ENCODE data around the gene PML.
"Not testable (repeated sequence)": the region's sequence is repeated elsewhere in the genome, so short reads cannot be mapped to it uniquely, and the experiment has no call there.

The PML gene

DNA sequence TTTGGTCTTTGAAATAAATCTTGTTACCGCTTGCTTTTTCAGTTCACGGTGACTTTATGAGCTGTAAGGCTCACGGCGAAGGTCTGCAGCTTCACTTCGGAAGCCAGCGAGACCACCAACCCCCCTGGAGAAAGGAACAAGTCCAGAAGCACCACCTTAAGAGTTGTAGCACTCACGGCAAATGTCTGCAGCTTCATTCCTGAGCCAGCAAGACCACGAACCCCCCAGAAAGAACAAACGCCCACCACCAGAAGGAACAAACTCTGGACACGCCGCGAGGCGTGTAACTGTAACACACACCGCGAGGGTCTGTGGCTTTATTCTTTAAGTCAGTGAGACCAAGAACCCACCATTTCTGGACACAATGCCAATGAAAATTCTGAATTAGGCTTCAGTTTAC, 59.0 kb downstream of the PML start:
- DNase-seq (ENCODE audit: extremely low read depth, low read depth), result no peak

DNA sequence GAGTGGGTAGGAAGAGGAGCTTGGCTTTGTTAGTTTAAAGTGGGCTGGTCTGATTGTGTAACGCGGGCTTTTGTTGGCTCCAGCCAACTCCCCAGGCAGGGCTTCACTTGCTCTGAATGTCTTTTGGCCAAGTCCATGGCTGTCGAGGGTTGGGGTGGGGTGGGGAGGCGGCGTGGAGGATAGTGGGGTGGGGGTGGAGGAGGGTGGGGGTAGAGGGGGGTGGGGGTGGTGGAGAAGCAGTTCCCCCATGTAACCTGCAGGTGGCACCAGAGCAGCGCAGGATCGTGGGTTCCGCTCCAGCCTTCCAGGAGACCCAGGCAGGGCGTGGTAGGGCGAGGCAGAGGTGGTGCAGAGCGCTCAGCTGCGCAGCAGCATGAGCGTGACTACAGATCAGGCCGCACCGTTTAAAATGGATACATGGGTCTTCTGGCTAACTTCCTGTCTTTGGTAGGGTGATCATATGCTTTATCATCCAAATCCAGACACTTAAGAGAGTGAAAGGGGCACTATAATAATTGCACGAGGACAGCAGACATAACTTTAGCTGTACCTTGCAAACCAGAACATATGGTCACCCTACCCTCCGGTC, 59.5 kb downstream of the PML start:
- DNase-seq (ENCODE audit: extremely low read depth, low read depth), result no peak
- no peak overlapping the region for H3K4me3 ChIP-seq (replicated peaks; ENCODE audit: low read depth, low read length)
- TF ChIP-seq, protein P1, sequence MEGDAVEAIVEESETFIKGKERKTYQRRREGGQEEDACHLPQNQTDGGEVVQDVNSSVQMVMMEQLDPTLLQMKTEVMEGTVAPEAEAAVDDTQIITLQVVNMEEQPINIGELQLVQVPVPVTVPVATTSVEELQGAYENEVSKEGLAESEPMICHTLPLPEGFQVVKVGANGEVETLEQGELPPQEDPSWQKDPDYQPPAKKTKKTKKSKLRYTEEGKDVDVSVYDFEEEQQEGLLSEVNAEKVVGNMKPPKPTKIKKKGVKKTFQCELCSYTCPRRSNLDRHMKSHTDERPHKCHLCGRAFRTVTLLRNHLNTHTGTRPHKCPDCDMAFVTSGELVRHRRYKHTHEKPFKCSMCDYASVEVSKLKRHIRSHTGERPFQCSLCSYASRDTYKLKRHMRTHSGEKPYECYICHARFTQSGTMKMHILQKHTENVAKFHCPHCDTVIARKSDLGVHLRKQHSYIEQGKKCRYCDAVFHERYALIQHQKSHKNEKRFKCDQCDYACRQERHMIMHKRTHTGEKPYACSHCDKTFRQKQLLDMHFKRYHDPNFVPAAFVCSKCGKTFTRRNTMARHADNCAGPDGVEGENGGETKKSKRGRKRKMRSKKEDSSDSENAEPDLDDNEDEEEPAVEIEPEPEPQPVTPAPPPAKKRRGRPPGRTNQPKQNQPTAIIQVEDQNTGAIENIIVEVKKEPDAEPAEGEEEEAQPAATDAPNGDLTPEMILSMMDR (IDR thresholded peaks at IDR 0.05; ENCODE audit: low read depth, low read length, missing control alignments), result peak; percentile 60

More for the DNA sequence above, 59.0 kb downstream of the PML start:
- TF ChIP-seq, protein P1 (IDR thresholded peaks at IDR 0.05; ENCODE audit: low read depth, low read length, missing control alignments), result no peak
- H3K4me3 ChIP-seq (replicated peaks; ENCODE audit: low read depth, low read length), result no peak overlapping the region

DNA sequence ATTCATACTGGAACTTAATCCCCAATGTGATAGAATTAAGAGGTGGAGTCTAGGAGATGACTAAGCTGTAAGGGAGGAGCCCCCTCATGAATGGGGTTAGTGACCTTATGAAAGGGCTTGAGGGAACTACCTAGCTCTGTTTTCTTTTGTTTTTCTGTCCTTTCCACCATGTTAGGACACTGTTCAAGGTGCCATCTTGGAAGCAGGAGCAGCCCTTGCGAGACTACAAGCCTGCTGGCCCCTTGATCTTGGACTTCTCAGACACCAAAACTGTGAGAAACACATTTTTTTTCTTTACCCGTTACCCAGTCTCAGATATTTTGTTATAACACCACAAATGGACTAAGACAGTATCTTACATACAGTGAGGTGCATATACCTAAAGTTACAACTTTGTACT, 61.3 kb downstream of the PML start:
- no peak for DNase-seq (ENCODE audit: extremely low read depth, low read depth)
- TF ChIP-seq, protein P1 (IDR thresholded peaks at IDR 0.05; ENCODE audit: low read depth, low read length, missing control alignments), result no peak
- no peak overlapping the region for H3K4me3 ChIP-seq (replicated peaks; ENCODE audit: low read depth, low read length)

DNA sequence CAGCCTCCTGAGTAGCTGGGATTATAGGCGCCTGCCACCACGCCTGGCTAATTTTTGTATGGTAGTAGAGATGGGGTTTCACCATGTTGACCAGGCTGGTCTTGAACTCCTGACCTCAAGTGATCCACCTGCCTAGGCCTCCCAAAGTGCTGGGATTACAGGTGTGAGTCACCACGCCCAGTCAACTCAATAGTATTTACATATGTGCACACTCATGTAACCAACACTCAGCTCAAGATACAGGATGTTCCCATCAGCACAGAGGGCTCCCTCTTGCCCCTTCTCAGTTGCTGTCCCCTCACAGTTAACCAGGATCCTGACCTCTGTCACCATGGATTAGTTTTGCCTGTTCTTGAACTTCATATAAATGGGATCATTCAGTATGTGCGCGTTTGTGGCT, 61.8 kb downstream of the PML start:
- not testable (repeated sequence) for DNase-seq (ENCODE audit: extremely low read depth, low read depth); H3K4me3 ChIP-seq (replicated peaks; ENCODE audit: low read depth, low read length)

DNA sequence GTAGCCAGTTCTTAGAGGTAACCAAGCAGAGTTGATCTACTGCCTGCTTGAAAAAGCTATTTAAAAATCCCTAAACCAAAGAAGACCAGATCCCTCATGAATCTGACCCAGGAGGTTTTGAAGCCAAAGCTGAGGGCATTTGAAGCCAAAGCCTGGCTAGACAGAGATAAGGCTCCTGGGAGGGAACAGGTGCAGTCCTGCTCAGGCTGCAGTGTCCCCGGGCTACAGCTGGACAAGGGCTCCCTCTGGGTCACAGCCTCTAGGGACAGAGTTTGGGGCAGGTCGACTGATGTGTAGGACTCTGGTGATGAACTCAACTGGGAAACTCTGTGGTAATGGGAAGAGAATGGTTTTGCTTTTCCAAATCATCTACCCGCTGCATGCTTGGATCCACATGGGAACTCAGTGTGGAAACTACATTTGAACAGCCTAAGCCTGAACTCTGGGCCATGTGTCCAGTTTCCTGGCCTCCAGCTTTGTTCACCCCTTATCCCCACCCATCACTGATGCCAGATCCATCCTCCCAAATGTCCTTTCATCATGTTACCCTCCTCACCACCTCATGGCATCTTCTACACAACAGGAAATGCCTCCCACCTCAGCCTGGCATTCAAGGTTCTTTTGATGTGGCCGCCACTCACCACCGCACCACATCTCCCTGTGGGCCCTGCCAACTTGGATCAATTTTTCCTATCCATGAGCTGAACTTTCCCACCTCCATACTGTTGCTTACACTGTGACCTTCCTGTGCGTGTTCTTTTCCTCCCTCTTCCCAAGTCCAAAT, 64.7 kb downstream of the PML start:
- not testable (repeated sequence) for DNase-seq (ENCODE audit: extremely low read depth, low read depth); H3K4me3 ChIP-seq (replicated peaks; ENCODE audit: low read depth, low read length)

DNA sequence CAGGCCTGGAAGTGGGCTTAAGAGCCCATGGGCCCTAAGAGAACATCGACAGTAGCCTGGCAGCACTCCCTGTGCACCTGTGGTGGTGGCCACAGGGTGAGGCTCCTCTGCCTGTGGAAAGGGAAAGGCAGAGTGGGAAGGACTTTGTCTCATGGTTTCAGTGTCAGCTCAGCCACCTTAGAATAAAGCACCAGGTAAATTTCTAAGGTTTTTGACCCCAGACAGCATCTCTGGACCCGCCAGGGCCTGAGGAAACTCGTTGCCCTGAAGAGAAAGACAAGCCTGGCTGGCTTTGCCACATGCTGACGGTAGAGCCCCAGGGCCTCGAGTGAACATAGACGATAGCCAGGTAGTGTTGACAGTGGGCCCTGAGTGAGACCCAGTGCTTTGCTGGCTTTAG, 65.7 kb downstream of the PML start:
- TF ChIP-seq, protein P1 (IDR thresholded peaks at IDR 0.05; ENCODE audit: low read depth, low read length, missing control alignments), result no peak
- H3K4me3 ChIP-seq (replicated peaks; ENCODE audit: low read depth, low read length), result no peak overlapping the region
- no peak for DNase-seq (ENCODE audit: extremely low read depth, low read depth)

DNA sequence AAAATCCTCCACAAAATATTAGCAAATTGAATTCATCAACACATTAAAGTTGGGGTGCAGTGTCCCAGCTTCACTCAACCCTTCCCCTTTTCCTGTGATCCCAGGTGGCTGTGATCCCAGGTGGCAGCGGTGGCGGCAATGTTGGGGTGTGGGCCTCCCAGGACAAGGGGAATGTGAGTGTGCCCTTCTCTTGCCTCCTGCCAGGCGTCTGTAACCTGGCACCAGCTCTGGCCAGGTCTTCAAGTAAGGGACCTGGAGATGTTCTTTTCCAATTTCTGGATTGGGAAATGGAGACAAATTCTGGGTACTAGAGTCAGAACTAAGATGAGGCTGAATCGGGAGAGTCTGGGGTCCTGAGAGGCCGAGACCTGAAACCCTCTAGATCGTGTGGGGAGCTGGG, 67.7 kb downstream of the PML start:
- TF ChIP-seq, protein P1 (IDR thresholded peaks at IDR 0.05; ENCODE audit: low read depth, low read length, missing control alignments), result no peak

DNA sequence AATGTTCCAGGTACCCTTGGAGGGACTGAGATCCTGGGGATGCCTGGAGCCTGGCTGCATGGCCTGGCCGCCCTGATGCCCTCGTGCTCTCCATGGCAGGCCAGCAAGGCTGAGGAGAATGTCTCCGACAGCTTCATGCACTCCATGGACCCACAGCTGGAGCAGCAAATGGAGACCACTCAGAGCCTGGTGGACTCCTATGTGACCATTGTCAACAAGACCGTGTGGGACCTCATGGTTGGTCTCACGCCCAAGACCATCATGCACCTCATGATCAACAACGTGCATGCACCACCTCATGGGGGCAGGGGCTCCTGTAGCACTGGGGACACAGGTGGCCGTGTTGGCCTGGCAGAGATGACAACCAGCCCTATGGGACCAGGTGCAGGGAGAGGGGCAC, 68.2 kb downstream of the PML start:
- H3K4me3 ChIP-seq (replicated peaks; ENCODE audit: low read depth, low read length), result no peak overlapping the region
- DNase-seq (ENCODE audit: extremely low read depth, low read depth), result no peak
- TF ChIP-seq, protein P1 (IDR thresholded peaks at IDR 0.05; ENCODE audit: low read depth, low read length, missing control alignments), result no peak

More for the DNA sequence above, 67.7 kb downstream of the PML start:
- no peak overlapping the region for H3K4me3 ChIP-seq (replicated peaks; ENCODE audit: low read depth, low read length)
- DNase-seq (ENCODE audit: extremely low read depth, low read depth), result no peak

DNA sequence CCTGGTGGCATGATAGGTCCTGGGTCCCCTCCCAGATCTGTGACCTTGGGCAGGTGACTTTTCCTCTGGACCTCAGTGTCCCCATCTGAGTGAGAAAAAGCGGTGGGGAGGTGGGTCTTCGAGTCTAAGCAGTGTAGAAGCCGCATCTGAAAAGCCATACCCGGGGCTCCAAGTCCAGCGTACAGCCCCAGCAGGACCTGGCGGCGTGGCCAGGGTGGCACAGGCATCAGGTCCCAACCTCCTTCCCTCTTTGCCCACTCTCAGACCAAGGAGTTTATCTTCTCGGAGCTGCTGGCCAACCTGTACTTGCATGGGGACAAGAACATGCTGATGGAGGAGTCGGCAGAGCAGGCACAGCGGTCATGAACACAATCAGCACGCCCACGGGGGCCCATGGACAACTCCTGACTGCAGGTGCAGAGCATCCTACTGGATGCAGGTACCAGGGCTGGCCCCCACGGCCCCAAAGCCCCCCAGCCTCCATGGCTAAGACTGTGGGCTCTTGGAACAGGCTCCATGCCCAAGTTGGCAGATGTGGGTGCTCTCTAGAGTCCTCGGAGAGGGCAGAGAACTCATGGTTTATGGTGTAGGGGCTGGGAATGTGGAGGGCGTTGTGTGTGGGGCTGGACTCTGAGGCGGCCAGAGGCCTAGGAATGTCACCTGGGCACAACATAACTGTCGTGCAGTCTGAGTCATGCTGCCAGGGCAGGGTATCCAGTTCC, 69.1 kb downstream of the PML start:
- not testable (repeated sequence) for DNase-seq (ENCODE audit: extremely low read depth, low read depth); H3K4me3 ChIP-seq (replicated peaks; ENCODE audit: low read depth, low read length)

DNA sequence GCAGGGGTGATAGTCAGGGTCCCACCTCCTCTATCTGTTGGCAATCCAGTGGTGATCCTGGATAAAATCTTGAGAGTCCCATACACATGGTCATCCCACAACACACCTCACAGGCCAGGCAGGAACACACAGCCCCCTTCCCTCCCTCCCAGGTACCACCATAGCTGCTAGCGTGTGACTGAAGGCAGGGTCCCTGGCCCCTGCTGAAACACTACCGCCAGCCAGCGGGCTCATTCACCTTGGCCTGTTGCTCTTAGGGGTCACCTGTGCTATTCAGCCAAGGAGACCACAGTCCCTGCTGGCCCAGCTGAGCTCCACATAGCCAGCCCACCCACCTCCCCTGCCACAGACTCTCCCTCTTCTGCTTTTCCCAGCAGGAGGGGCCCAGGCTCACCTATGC, 69.7 kb downstream of the PML start:
- H3K4me3 ChIP-seq (replicated peaks; ENCODE audit: low read depth, low read length); DNase-seq (ENCODE audit: extremely low read depth, low read depth): not testable (repeated sequence)

Data from HFF-Myc (cell line).